SK-N-MC (cell line): ENCODE results near the gene AP3S2.

ENCODE experiments used
- EZH2 ChIP-seq: fragments of 200-600 bp; sonication (generic); IDR thresholded peaks from one replicate; pipeline ENCODE4 v1.6.1; 2017; ENCODE audit warnings: antibody characterized with exemption
- FOXP2 ChIP-seq: optimal IDR thresholded peaks from 2 replicates; pipeline ENCODE3; 2011; ENCODE audit warnings: mild to moderate bottlenecking, moderate library complexity; ENCODE audit not compliant: insufficient read depth; ENCODE audit errors: extremely low read length, control extremely low read depth
- POLR2AphosphoS5 ChIP-seq: IDR thresholded peaks from 2 replicates; pipeline ENCODE4 v1.6.1; 2012; ENCODE audit warnings: mild to moderate bottlenecking, low read depth, low read length, borderline replicate concordance

GRCh38 chr15:89858661-89859458 lies 34.9 kb downstream of the AP3S2 start:
- TF ChIP-seq POLR2AphosphoS5 (no peak), EZH2 (no peak), FOXP2 (no peak)
